GM21447 (cell line): ENCODE results near the gene BACE1.

Experiments
- ATAC-seq: cut with Tn5 transposase; IDR thresholded peaks from one replicate; pipeline ENCODE4 v1.9.1; 2021; ENCODE audit not compliant: unreplicated experiment

The BACE1 gene

DNA sequence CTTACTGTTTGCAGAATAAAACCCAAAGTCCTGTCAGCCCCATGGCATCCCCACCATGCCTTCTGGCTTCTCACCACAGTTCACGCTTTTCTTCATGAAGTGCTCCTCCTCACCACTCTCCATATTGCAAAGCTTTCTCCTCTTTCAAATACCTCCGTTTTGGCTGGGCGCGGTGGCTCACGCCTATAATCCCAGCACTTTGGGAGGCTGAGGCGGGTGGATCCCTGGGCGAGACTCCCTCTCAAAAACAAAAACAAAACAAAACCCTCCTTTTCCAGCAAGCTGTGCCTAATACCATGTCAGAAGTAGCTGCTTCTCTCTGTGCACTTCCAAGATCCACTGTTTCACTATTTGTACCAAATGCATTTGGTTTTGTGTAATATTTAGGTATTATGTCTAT is 6.7 kb downstream of the BACE1 start:
- no peak for ATAC-seq

GRCh38 chr11:117305145-117305544 is 10.9 kb downstream of the BACE1 start:
- no peak for ATAC-seq

DNA sequence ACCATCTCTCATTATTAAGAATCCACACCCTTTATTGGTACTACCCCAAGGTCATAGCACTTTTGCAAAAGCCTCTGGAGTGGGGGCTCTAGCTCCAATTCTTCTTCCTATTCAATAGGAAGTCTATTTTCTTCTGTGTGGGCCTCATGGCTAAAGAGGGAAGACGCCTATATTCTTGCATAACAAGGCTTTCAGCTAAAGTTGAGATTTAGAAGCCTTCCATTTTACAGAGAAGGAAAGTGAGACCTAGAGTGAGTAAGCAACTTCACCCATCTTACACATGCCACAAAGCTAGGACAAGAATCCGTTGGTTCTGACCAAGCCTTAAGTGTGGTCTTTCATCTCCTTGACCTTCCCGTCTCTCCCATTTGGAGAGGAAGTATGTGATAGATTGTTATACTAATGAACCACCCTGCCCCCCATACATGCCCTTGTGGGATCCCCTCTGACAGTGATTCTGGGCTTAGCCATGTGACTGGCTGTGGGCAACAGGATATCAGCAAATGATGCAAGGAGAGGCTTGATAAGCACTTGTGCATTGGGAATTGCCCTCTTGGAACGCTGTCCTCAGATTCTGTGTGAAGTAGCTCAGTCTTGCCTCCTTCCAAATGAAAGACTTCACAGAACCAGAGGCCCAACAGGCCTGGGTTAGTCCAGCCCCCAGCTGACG is 12.3 kb downstream of the BACE1 start:
- no peak for ATAC-seq

DNA sequence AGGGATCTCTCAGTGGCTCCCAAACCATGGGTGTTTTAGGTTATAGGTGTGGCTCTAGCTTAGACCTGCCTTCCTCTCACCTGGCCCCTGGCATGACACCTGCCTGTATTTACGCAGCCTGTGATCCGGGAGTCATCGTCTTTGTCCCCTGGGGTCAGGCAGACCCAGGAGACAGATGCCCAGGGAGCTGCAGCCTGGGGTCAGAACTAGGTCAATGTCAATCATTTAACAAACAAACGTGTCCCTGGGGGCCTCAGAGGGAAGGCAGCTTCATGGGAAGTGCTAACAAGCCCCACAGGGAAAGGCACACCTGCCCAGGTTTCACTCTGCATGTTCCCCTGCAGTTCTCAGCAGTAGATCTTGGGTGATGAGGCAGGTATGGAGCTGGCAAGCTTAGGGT is 13.0 kb downstream of the BACE1 start:
- no peak for ATAC-seq

- no peak for ATAC-seq
These were observed 13.8 kb downstream of the BACE1 start for GRCh38 chr11:117302228-117302627.

DNA sequence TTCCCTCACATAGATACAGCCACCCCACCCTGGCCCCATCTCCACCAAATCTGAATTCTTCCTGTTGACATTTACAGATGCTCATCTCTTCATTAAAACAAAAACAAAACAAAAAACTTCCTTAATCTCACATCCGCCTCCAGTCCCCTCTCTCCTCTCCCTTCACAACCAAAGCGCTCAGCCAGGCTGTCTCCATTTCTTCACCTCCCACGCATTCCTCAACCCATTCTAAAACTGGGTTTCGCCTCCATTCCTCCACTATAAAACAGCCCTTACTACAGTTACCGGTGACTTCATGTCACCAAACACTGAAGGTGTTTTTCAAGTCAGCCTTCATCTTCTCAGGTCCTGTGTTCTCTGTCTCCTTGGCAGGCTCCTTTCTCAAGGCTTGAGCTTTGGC is 15.3 kb downstream of the BACE1 start:
- no peak for ATAC-seq

DNA sequence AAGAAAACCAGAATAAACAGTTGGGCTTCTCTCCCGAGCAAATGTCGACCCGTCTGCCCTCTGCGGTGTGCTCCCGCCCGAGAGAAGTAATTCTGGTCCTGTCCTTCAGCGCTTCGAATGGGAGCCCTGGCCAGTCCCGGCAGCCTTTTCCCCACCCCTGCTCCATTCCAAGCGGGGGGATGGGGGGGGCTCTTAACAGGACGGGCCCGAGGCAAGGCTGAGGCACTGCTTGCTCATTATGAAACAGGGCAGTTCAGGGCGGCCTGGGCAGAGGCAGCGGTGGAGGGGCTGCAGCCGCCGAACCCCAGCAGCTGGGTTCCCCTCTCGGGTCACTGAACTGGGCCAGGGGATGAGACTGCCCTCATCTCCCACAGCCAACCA is 15.8 kb downstream of the BACE1 start:
- ATAC-seq: no peak

DNA sequence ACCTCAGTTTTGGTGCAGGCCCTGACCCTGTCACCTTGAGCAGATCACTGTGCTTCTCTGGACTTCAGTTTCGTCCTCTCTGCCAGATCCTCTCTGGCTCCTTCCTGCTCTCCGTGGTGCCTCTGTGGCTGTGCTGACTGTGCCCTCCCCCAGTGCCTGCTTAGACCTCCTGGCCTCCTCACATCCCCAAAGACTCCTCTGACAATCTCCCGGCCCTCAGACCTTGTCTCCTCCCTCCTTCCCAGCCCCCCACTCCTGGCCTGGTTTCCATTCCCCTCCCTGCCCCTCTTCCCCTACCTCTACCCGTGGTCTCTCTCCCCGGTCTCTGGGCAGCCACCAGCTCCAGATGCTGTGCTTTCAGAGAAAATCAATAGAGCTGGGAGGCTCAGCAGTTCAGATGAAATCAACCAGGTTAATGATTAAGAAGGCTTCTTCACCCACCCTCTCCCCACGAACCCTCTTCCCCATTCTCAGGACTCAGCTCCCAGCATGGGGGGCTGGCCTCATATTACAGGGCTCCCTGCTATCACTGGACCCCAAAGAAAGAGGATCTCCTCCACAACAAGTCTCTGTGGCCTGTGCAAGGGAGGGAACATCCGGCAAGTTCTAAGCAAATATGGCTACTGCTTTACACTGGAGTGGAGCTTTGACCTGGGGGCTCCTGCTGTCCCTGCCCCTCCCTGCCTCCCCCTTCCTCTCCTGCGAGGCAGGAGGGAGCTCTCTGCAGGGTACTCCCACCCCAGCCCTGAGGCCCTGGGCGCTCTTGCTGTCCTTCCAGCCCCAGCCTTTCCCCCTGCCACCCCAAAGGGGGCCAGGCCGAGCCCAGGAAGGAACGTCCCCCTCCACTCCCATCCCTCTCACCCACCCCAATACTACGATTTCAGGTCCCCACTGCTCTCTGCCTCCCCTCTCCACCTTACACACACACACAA is 16.4 kb downstream of the BACE1 start:
- no peak for ATAC-seq

GRCh38 chr11:117298195-117298594 is 17.9 kb downstream of the BACE1 start:
- ATAC-seq: no peak

DNA sequence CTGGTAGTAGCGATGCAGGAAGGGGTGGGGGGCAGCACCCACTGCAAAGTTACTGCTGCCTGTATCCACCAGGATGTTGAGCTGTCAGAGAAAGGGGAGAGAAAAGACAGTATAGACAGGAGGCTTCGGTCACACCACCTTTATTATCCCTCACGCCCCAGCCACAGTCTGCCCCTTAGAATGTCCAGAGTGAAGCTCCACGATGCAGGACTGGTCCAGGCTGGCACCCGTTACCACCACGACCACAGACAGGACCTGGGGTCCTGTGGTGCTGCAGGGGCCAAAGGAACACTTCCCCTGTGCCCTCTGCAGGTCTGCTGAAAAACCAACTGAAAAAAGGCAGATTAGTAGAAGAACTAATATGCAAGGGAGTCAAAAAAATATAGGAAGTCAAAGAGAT is 19.2 kb downstream of the BACE1 start:
- ATAC-seq: no peak

GRCh38 chr11:117295438-117296137 is 20.5 kb downstream of the BACE1 start:
- ATAC-seq: no peak

- no peak for ATAC-seq
These were observed 23.4 kb downstream of the BACE1 start for GRCh38 chr11:117292616-117293015.

DNA sequence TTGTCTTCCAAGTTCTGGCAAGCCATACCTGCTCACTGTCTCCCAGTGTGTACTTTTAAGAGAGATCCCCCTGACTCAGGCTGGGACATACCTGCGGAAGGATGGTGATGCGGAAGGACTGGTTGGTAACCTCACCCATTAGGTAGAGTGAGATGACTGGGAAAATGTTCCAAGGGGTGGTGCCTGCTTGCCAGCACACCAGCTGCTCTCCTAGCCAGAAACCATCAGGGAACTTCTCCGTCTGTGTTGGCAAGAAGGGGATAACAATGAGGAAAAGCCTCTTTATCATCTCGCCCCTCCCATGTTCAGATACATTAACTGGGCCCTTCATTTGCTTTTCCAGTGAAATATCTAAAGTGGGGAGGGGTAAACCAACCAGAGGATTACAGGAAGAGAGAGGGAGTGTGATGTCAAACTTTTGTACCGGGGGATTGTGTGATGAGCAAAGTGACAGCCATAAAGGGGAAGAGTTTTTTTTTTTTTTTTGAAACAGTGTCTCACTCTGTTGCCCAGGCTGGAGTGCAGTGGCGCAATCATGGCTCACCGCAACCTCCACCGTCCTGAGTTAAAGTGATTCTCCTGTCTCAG is 25.2 kb downstream of the BACE1 start, which contains the start of gene BACE1-AS:
TSS of gene BACE1-AS (plus strand) at position 538 of the 588 bp plus-strand sequence.
- ATAC-seq: no peak

- ATAC-seq: no peak
These were observed 26.3 kb downstream of the BACE1 start for GRCh38 chr11:117289795-117290194.

DNA sequence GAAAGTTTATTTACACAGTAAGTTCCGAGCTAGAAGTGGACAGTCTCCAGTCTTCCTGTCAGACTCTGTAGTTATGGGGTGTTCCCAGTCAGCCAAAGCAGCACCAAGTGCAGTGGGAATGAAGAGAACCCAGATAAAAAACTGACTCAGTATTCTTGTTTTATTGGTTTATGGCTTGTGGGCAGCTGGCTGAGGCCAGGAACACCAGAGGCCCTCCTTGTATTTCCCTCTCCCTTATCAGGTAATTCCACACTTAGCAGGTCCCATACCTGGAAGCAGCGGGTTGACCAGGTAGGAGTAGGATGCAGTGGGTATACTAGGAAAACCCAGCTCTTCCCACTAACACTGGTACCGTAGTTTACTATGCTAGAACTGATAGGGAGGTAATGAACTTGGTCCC is 28.4 kb downstream of the BACE1 start:
- ATAC-seq: no peak

GRCh38 chr11:117286588-117286987 is 29.5 kb downstream of the BACE1 start:
- ATAC-seq: no peak

DNA sequence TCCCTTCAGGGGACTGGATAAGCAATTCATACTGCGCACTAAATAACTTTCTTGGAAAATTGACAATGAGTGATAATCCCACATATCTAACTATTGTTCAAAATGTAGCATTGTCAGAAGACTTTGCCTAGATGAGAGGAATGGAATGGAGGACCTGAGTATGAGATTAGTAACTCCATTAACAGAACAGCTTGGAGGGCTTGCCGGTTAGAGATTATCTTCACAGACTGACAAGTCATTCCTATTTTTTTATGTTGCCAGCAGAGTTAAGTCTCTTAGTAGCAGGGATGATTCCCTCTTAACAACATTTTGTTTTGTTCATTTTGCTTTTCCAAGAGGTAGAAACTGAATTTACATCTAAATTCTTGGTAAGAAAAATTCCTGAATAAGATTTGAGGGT is 32.0 kb downstream of the BACE1 start:
- no peak for ATAC-seq

- ATAC-seq: no peak
These were observed 33.1 kb downstream of the BACE1 start for GRCh38 chr11:117282956-117283355.

DNA sequence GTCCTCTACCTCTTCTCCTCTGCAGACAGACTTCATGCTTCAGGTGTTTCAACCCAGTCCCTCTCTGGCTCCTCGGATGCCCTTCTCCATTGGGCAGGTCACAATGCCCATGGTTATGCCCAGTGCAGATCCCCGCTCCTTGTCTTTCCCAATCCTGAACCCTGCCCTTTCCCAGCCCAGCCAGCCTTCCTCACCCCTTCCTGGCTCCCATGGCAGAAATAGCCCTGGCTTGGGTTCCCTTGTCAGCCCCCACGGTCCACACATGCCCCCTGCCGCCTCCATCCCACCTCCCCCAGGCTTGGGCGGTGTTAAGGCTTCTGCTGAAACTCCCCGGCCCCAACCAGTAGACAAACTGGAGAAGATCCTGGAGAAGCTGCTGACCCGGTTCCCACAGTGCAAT is 34.2 kb downstream of the BACE1 start:
- ATAC-seq: no peak

DNA sequence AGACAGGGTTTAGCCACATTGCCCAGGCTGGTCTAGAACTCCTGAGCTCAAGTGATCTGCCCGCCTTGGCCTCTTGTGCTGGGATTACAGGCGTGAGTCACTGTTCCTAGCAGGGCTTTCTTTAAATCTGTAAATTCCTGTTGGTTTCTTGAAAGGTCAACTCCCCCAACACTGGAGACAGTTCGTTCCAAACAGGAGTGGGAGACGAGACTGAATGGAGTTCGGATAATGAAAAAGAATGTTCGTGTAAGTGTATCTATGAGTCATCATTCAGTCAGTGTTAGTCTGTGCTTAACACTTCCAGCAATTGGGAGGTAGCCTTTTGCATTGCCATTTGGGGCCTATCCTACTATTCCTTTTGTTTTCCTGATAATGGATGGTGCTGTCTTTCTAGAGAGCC is 34.9 kb downstream of the BACE1 start:
- no peak for ATAC-seq

- ATAC-seq: no peak
These were observed 36.2 kb downstream of the BACE1 start for GRCh38 chr11:117279711-117280376.
